HFF-Myc (cell line): ENCODE measurements around the gene UBE2K.
"Not testable (repeated sequence)": the region's sequence is repeated elsewhere in the genome, so short reads cannot be mapped to it uniquely, and the experiment has no call there.

Source experiments
- DNase-seq: peaks from one replicate; pipeline ENCODE4 v3.0.0-alpha.2; 2011; ENCODE audit warnings: low read depth; ENCODE audit errors: extremely low read depth
- H3K4me3 ChIP-seq: replicated peaks from 2 replicates; pipeline ENCODE4 v1.5.1; 2011; ENCODE audit warnings: low read depth, mild to moderate bottlenecking, control low read depth, low read length
- CTCF ChIP-seq: IDR thresholded peaks from 2 replicates; pipeline ENCODE4 v1.5.1; 2012; ENCODE audit warnings: mild to moderate bottlenecking, low read depth, low read length, control low read depth; ENCODE audit errors: missing control alignments

Gene UBE2K

GRCh38 chr4:39732728-39733127 is 34.8 kb downstream of the UBE2K start:
- peak; percentile 73 for DNase-seq
- H3K4me3 ChIP-seq, result no peak overlapping the region
- no peak for TF ChIP-seq CTCF

GRCh38 chr4:39739591-39739990 is 41.7 kb downstream of the UBE2K start:
- H3K4me3 ChIP-seq, DNase-seq: not testable (repeated sequence)

GRCh38 chr4:39741401-39741800 is 43.5 kb downstream of the UBE2K start:
- TF ChIP-seq CTCF, result no peak
- DNase-seq, result no peak
- no peak overlapping the region for H3K4me3 ChIP-seq

GRCh38 chr4:39745920-39746319 is 48.0 kb downstream of the UBE2K start:
- no peak overlapping the region for H3K4me3 ChIP-seq
- no peak for TF ChIP-seq CTCF
- DNase-seq, result no peak

GRCh38 chr4:39750216-39750615 is 52.3 kb downstream of the UBE2K start:
- no peak for DNase-seq
- no peak overlapping the region for H3K4me3 ChIP-seq
- no peak for TF ChIP-seq CTCF

GRCh38 chr4:39754309-39754708 is 56.4 kb downstream of the UBE2K start:
- H3K4me3 ChIP-seq, result no peak overlapping the region
- no peak for DNase-seq
- TF ChIP-seq CTCF, result no peak

GRCh38 chr4:39756159-39756558 is 58.2 kb downstream of the UBE2K start:
- TF ChIP-seq CTCF, result no peak
- no peak for DNase-seq
- no peak overlapping the region for H3K4me3 ChIP-seq
